Naive thymus-derived CD4-positive, alpha-beta T cell (primary cell): ENCODE data around the gene TMEM59. TPM values are rescaled to one million over a fixed set of nuclear protein-coding genes. Genes with fewer than 3 reads are reported as not detected.

Experiments used
- ATAC-seq: fragments of 150-1000 bp; cut with Tn5 transposase; 2 replicates; pipeline ENCODE4 v1.10.0; 2021; ENCODE audit warnings: mild to moderate bottlenecking, moderate library complexity
- CTCF ChIA-PET: fragments of 350-600 bp; sonication (Branson Sonifier 250); formaldehyde crosslinking; loops from one replicate; lab custom pipeline; 2021; ENCODE audit warnings: antibody characterized with exemption; lab: Charles Lee
- POLR2A ChIA-PET: fragments of 350-600 bp; sonication (Branson Sonifier 250); formaldehyde crosslinking; loops from one replicate; lab custom pipeline; 2021; ENCODE audit warnings: antibody characterized with exemption, inconsistent platforms; lab: Charles Lee
- DNase-seq, 9 donors: peaks; one replicate each; pipeline versions ENCODE4 v3.0.0 to v3.0.0-alpha.2; 2020 to 2022; ENCODE audit warnings: mixed read lengths in 1 of 9
- H3K27ac ChIP-seq: one replicate; pipeline ENCODE4 v1.7.0; 2013; ENCODE audit warnings: mild to moderate bottlenecking, low read depth, low read length, moderate library complexity
- H3K27me3 ChIP-seq, 2 donors: one replicate each; pipeline ENCODE4 v1.7.0; 2013; ENCODE audit warnings: low read length in 2 of 2, mild to moderate bottlenecking in 2 of 2, moderate library complexity in 2 of 2; ENCODE audit not compliant: control insufficient read depth in 2 of 2, insufficient read depth in 2 of 2
- H3K36me3 ChIP-seq, 3 experiments: 1 replicate in 2 of 3; 2 replicates in 1 of 3; pipeline ENCODE4 v1.7.0; 2013; ENCODE audit warnings: low read length in 3 of 3, mild to moderate bottlenecking in 3 of 3, moderate library complexity in 1 of 3; ENCODE audit not compliant: insufficient read depth in 3 of 3, control insufficient read depth in 2 of 3
- H3K4me1 ChIP-seq, 2 donors: one replicate each; pipeline ENCODE4 v1.7.0; 2013; ENCODE audit warnings: low read length in 2 of 2, mild to moderate bottlenecking in 2 of 2, moderate library complexity in 1 of 2; ENCODE audit not compliant: control insufficient read depth in 2 of 2, insufficient read depth in 2 of 2
- H3K4me3 ChIP-seq: 2 replicates; pipeline ENCODE4 v1.7.0; 2013; ENCODE audit warnings: mild to moderate bottlenecking, low read length
- H3K9me3 ChIP-seq, 3 experiments: 1 replicate in 2 of 3; 2 replicates in 1 of 3; pipeline ENCODE4 v1.7.0; 2013; ENCODE audit warnings: low read length in 3 of 3; ENCODE audit not compliant: control insufficient read depth in 2 of 3
- H3K27ac Mint-ChIP-seq, 9 donors: one replicate each; pipeline ENCODE4 v1.8.0; 2020 to 2022; ENCODE audit warnings: mixed read lengths in 9 of 9, mild to moderate bottlenecking in 8 of 9, moderate library complexity in 5 of 9, inconsistent platforms in 2 of 9
- H3K27me3 Mint-ChIP-seq, 5 donors: one replicate each; pipeline ENCODE4 v1.8.0; 2021 to 2022; ENCODE audit warnings: mixed read lengths in 5 of 5, mild to moderate bottlenecking in 1 of 5
- H3K36me3 Mint-ChIP-seq, 5 donors: one replicate each; pipeline ENCODE4 v1.8.0; 2020 to 2022; ENCODE audit warnings: mixed read lengths in 5 of 5, mild to moderate bottlenecking in 3 of 5, inconsistent platforms in 1 of 5
- H3K4me1 Mint-ChIP-seq, 7 donors: one replicate each; pipeline ENCODE4 v1.8.0; 2020 to 2022; ENCODE audit warnings: mixed read lengths in 7 of 7, mild to moderate bottlenecking in 3 of 7, inconsistent platforms in 1 of 7
- H3K4me3 Mint-ChIP-seq, 10 donors: one replicate each; pipeline ENCODE4 v1.8.0; 2020 to 2022; ENCODE audit warnings: mild to moderate bottlenecking in 10 of 10, mixed read lengths in 10 of 10, moderate library complexity in 6 of 10, inconsistent platforms in 2 of 10
- H3K9me3 Mint-ChIP-seq, 11 donors: one replicate each; pipeline ENCODE4 v1.8.0; 2020 to 2022; ENCODE audit warnings: mixed read lengths in 11 of 11, mild to moderate bottlenecking in 4 of 11, inconsistent platforms in 1 of 11, moderate library complexity in 1 of 11
- intact Hi-C, 2 donors: fragments of 100-400 bp; cut with micrococcal nuclease; formaldehyde crosslinking; loops; one replicate each; pipeline ENCODE4 v1.15.1; 2023
- polyA plus RNA-seq, 2 donors: library from polyadenylated mRNA; unstranded; fragments of 300-500 nt; fragmentation: Illumina TruSeq; gene quantifications; one replicate each; pipeline ENCODE4 v1.2.3, GENCODE V29; 2021
- total RNA-seq, 6 experiments: library from RNA in 5 of 6; stranded (reverse) in 5 of 6; gene quantifications; 1 replicate in 5 of 6; 2 replicates in 1 of 6; pipeline ENCODE4 v1.2.3 and lab custom pipeline; 2021 to 2026

Gene TMEM59
- total and polyA plus RNA-seq, 7 experiments from 2014 or later: 127 to 545 (median 185) TPM

DNA sequence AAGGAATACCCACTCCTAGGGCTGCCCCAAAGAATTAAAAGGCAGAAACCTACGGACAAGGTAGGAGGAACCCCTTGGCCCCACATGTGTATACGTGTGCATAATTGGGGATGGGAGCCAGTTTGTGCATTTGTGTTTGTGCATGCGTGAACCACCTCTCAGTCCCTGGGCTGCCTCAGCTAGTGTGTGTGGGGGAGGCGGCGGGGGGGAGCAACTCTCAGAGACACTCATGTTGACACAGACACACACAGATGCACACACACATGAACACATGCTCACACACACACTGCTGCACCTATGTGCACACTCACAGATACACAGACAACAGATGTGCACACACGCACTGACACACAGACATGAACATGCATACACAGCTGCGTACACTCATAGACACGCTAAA lies 40.1 kb downstream of the TMEM59 start:
- peaks cover 0 to 5% (median 0%) of the 10 kb centered on the region in 5 donors for H3K27me3 Mint-ChIP-seq
- ATAC-seq (no peak), DNase-seq (no peak)
- Histone ChIP-seq H3K27ac (no peak overlapping the region), H3K9me3 (no peaks in the 10 kb centered on the region), H3K4me1 (no peaks in the 10 kb centered on the region), H3K27me3 (no peaks in the 10 kb centered on the region), H3K36me3 (no peaks in the 10 kb centered on the region), H3K4me3 (no peak overlapping the region)
- CTCF ChIA-PET: no interaction called here
- no peaks in the 10 kb centered on the region for H3K36me3 Mint-ChIP-seq
- intact Hi-C loops: no loop called here
- H3K9me3 Mint-ChIP-seq: no peaks in the 10 kb centered on the region
- H3K27ac Mint-ChIP-seq: no peak overlapping the region
- H3K4me3 Mint-ChIP-seq: no peak overlapping the region
- POLR2A ChIA-PET: no interaction called here
- H3K4me1 Mint-ChIP-seq: peaks cover 0 to 2% (median 0%) of the 10 kb centered on the region in 7 donors

DNA sequence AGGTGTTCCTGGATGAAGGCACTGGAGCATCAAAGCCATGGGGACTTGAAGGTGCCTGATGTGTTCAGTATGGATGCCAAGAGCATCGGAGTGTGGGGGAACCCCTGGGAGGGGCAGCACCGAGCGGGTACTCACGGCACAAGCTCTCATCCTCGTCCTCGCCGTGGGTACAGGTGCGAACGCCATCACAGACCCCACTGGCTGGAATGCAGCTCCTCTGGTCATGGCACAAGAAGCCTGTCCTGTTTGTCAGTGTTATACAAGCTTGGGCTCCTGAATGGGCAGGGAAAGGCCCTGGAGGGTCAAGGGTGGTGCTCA lies 41.0 kb downstream of the TMEM59 start:
- Mint-ChIP-seq H3K4me1 (peaks cover 0 to 2% (median 0%) of the 10 kb centered on the region in 7 donors), H3K4me3 (no peak overlapping the region), H3K27me3 (peaks cover 0 to 5% (median 0%) of the 10 kb centered on the region in 5 donors), H3K27ac (no peak overlapping the region), H3K9me3 (no peaks in the 10 kb centered on the region), H3K36me3 (no peaks in the 10 kb centered on the region)
- POLR2A ChIA-PET: no interaction called here
- intact Hi-C loops: no loop called here
- Histone ChIP-seq H3K9me3 (no peaks in the 10 kb centered on the region), H3K27ac (no peak overlapping the region), H3K4me3 (no peak overlapping the region), H3K27me3 (no peaks in the 10 kb centered on the region), H3K36me3 (no peaks in the 10 kb centered on the region), H3K4me1 (no peaks in the 10 kb centered on the region)
- CTCF ChIA-PET: no interaction called here
- ATAC-seq (no peak), DNase-seq (no peak)

DNA sequence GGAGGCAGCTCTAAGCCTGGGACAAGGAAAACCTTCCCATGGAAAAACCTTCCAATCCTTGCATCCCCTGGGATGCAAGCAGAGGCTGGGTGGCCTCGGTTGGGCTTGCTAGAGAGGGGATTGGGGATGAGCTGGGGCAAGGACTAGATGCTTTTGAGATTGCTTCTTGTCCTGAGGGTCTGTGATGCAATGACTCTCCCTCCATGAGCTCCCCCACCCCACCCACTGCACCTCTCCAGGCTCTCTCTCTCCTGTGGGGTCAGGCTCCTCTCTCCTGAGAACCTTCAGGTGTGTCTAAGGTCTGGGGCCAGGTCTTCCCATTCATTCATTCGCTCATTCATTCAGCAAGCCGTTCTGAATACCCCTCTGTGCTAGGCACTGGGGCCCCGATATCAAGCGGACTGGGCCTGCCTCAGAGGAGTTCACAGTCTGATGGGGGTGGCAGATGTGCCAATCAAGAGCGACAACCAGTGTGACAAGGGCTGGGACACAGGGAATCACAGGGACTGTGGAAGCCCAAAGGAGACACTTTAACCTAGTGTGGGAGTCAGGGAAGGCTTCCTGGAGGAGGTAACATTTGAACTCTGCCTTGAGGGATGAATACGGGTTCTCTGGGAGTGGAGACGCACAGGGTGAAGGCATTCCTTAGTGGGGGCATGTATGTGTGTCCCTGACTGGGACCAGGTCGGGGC lies 41.5 kb downstream of the TMEM59 start:
- Mint-ChIP-seq H3K36me3 (no peaks in the 10 kb centered on the region), H3K27ac (no peak overlapping the region), H3K4me1 (peaks cover 0 to 2% (median 0%) of the 10 kb centered on the region in 7 donors), H3K9me3 (no peaks in the 10 kb centered on the region), H3K27me3 (peaks cover 0 to 5% (median 0%) of the 10 kb centered on the region in 5 donors), H3K4me3 (no peak overlapping the region)
- Histone ChIP-seq H3K27me3 (no peaks in the 10 kb centered on the region), H3K4me3 (no peak overlapping the region), H3K9me3 (no peaks in the 10 kb centered on the region), H3K4me1 (no peaks in the 10 kb centered on the region), H3K27ac (no peak overlapping the region), H3K36me3 (no peaks in the 10 kb centered on the region)
- POLR2A ChIA-PET: no interaction called here
- no peak for ATAC-seq
- CTCF ChIA-PET: no interaction called here
- DNase-seq: no peak
- intact Hi-C loops: no loop called here

DNA sequence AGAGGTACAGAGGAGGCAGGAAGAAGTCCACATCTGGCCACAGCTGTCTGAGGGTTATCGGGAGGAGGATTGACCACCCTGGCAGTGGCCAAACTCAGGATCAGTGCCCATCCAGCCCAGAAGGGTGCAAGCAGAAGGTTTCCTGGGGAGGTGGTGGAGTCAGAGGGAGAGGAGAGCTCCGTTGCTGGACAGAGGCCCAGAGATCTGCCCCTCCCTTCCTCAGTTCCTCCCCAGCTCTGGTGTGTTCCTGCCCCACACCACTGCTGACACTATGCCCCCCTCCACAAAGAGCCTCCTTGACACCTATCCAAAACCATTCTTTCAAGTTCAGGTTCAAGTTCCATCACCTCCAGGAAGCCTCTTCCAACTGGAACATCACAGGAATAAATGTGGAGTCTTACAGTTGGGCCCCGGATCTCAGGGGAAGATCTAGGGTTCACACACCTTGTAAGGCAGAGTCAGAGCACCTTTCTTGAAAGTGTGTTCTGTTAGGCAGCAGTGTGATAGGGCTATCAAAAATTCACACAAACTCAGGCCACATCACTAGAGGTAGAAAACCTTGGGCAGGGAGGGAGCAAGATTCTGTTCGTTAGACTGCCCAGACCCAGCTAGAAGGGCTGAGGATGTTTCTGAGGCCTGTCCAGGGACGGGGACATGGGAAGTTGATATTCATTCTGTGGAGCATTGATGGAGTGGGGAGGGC lies 42.4 kb downstream of the TMEM59 start:
- ChIA-PET POLR2A (no interaction called here), CTCF (no interaction called here)
- ATAC-seq (no peak), DNase-seq (no peak)
- Histone ChIP-seq H3K4me1 (no peaks in the 10 kb centered on the region), H3K27me3 (no peaks in the 10 kb centered on the region), H3K27ac (no peak overlapping the region), H3K36me3 (no peaks in the 10 kb centered on the region), H3K9me3 (no peaks in the 10 kb centered on the region), H3K4me3 (no peak overlapping the region)
- Mint-ChIP-seq H3K27ac (no peak overlapping the region), H3K9me3 (no peaks in the 10 kb centered on the region), H3K4me3 (no peak overlapping the region), H3K27me3 (peaks cover 0 to 11% (median 0%) of the 10 kb centered on the region in 5 donors), H3K36me3 (no peaks in the 10 kb centered on the region), H3K4me1 (peaks cover 0 to 2% (median 0%) of the 10 kb centered on the region in 7 donors)
- intact Hi-C loops: no loop called here

DNA sequence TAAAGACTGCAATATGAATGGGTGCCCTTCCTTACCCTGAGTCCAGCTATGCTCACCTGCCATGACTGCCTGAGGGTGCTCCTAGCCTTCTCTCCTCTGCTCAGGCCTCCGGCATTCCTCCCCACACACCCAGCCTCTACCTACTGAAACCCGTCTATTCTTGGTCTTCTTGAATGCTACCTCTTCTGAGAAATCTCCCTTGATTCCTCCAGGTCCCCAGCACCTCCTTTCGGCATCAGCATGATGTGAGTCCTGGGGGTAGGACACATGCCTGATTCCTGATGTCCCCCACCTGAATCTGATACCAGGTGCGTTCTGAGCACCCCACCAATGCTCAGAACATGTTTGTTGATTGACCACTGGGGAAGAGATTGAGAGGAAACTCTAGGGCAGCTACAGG lies 43.6 kb downstream of the TMEM59 start:
- H3K9me3 Mint-ChIP-seq: no peaks in the 10 kb centered on the region
- POLR2A ChIA-PET: no interaction called here
- H3K27me3 Mint-ChIP-seq: peaks cover 0 to 14% (median 0%) of the 10 kb centered on the region in 5 donors

DNA sequence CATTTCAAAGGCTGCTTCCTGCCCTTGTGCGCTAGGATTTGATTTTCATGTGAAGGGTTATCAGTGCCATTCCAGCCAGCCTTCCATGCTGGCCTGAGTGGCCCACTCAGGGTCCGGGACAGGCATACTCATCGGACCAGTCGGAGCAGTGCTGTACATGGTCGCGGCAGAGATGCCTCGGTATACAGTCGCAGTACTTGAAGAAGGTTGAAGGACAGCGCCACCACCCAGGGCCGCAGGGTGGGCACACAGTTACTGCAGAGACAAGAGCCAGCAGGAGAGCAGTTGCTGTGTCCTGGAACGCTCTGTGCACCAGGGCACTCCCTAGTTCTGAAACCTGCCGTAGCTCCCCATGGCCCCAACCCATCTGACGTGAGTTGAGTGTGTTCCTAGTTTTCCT lies 44.1 kb downstream of the TMEM59 start:
- ATAC-seq: no peak
- Mint-ChIP-seq H3K27ac (peak overlapping the region in 1 of 9 donors; percentile 54), H3K36me3 (no peaks in the 10 kb centered on the region), H3K9me3 (no peaks in the 10 kb centered on the region), H3K4me1 (peaks cover 0 to 2% (median 0%) of the 10 kb centered on the region in 7 donors), H3K27me3 (peaks cover 0 to 14% (median 0%) of the 10 kb centered on the region in 5 donors), H3K4me3 (no peak overlapping the region)
- Histone ChIP-seq H3K4me1 (no peaks in the 10 kb centered on the region), H3K27me3 (no peaks in the 10 kb centered on the region), H3K9me3 (no peaks in the 10 kb centered on the region), H3K27ac (no peak overlapping the region), H3K4me3 (no peak overlapping the region), H3K36me3 (no peaks in the 10 kb centered on the region)
- ChIA-PET CTCF (no interaction called here), POLR2A (no interaction called here)
- no peak for DNase-seq
- intact Hi-C loops: no loop called here

More for the DNA sequence above, 43.6 kb downstream of the TMEM59 start:
- Mint-ChIP-seq H3K36me3 (no peaks in the 10 kb centered on the region), H3K4me3 (no peak overlapping the region), H3K27ac (no peak overlapping the region), H3K4me1 (peaks cover 0 to 2% (median 0%) of the 10 kb centered on the region in 7 donors)
- Histone ChIP-seq H3K4me1 (no peaks in the 10 kb centered on the region), H3K4me3 (no peak overlapping the region), H3K27me3 (no peaks in the 10 kb centered on the region), H3K27ac (no peak overlapping the region), H3K36me3 (no peaks in the 10 kb centered on the region), H3K9me3 (no peaks in the 10 kb centered on the region)
- ATAC-seq (no peak), DNase-seq (no peak)
- CTCF ChIA-PET: no interaction called here
- intact Hi-C loops: no loop called here

DNA sequence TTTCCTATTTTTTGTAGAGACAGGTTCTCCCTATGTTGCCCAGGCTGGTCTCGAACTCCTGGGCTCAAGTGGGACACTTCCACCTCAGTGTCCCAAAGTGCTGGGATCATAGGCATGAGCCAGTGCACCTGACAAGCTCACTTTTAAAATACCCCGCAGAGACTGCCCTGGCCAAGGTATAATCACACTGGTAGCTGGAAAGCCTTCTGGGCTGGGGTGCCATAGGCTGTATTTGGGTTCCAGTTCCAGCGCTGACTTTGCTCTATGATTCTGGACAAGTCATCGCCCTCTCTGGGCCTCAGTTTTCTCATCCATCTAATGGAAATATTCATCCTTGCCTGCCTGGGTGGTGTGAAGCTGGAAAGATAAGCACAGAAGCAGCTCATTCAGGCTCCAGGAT lies 45.4 kb downstream of the TMEM59 start:
- ChIA-PET CTCF (no interaction called here), POLR2A (no interaction called here)
- H3K36me3 ChIP-seq: no peaks in the 10 kb centered on the region
- ATAC-seq (no peak), DNase-seq (no peak)
- H3K4me1 ChIP-seq: no peaks in the 10 kb centered on the region
- intact Hi-C loops: no loop called here
- no peaks in the 10 kb centered on the region for H3K27me3 ChIP-seq
- Mint-ChIP-seq H3K9me3 (peaks cover 0 to 4% (median 0%) of the 10 kb centered on the region in 11 donors), H3K27ac (no peak overlapping the region), H3K4me1 (peaks cover 0 to 2% (median 0%) of the 10 kb centered on the region in 7 donors), H3K27me3 (peaks cover 0 to 14% (median 0%) of the 10 kb centered on the region in 5 donors), H3K36me3 (no peaks in the 10 kb centered on the region), H3K4me3 (no peak overlapping the region)
- no peak overlapping the region for H3K4me3 ChIP-seq
- H3K9me3 ChIP-seq: no peaks in the 10 kb centered on the region
- no peak overlapping the region for H3K27ac ChIP-seq
